Neural progenitor cell (in vitro differentiated cells): ENCODE results near the gene SLC5A10. TPM values are rescaled to one million over a fixed set of nuclear protein-coding genes. Genes with fewer than 3 reads are reported as not detected.

Experiments
- DNase-seq: peaks from one replicate; pipeline ENCODE4 v3.0.0-alpha.2; 2016; ENCODE audit warnings: low spot score
- H2AFZ ChIP-seq: fragments of 200-600 bp; sonication (generic); replicated peaks from 2 replicates; pipeline ENCODE4 v1.6.1; 2016; ENCODE audit warnings: antibody characterized with exemption
- H3F3A ChIP-seq: fragments of 200-600 bp; sonication (generic); 2 replicates; pipeline ENCODE4 v1.6.1; 2016; ENCODE audit warnings: antibody characterized with exemption, low read depth
- H3K27ac ChIP-seq: fragments of 200-600 bp; sonication (generic); 2 replicates; pipeline ENCODE4 v1.5.1; 2016; ENCODE audit warnings: mild to moderate bottlenecking
- H3K27me3 ChIP-seq: fragments of 200-600 bp; sonication (generic); 2 replicates; pipeline ENCODE4 v1.6.1; 2016; ENCODE audit warnings: mild to moderate bottlenecking, moderate library complexity
- H3K36me3 ChIP-seq: fragments of 200-600 bp; sonication (generic); 2 replicates; pipeline ENCODE4 v1.5.1; 2016
- H3K4me1 ChIP-seq: fragments of 200-600 bp; sonication (generic); 2 replicates; pipeline ENCODE4 v1.6.1; 2016; ENCODE audit warnings: mixed run types
- H3K4me2 ChIP-seq: fragments of 200-600 bp; sonication (generic); 2 replicates; pipeline ENCODE4 v1.6.1; 2016
- H3K4me3 ChIP-seq: fragments of 200-600 bp; sonication (generic); 2 replicates; pipeline ENCODE4 v1.5.1; 2016
- H3K79me2 ChIP-seq: fragments of 200-600 bp; sonication (generic); 2 replicates; pipeline ENCODE4 v1.6.1; 2016; ENCODE audit warnings: low read depth
- H3K9ac ChIP-seq: fragments of 200-600 bp; sonication (generic); 2 replicates; pipeline ENCODE4 v1.6.1; 2016
- H3K9me3 ChIP-seq: fragments of 200-600 bp; sonication (generic); 2 replicates; pipeline ENCODE4 v1.5.1; 2016; ENCODE audit warnings: low read depth
- H4K20me1 ChIP-seq: fragments of 200-600 bp; sonication (generic); 2 replicates; pipeline ENCODE4 v1.6.1; 2016; ENCODE audit warnings: low read depth
- H3K27ac Mint-ChIP-seq: 3 replicates; pipeline ENCODE4 v1.8.0; 2021; ENCODE audit warnings: mixed read lengths
- H3K27me3 Mint-ChIP-seq: 2 replicates; pipeline ENCODE4 v1.8.0; 2022; ENCODE audit warnings: low read depth, mild to moderate bottlenecking, inconsistent platforms, moderate library complexity, mixed read lengths; ENCODE audit not compliant: insufficient read depth
- H3K36me3 Mint-ChIP-seq: 3 replicates; pipeline ENCODE4 v1.8.0; 2021; ENCODE audit warnings: mixed read lengths
- H3K4me1 Mint-ChIP-seq: 3 replicates; pipeline ENCODE4 v1.8.0; 2021; ENCODE audit warnings: mixed read lengths
- H3K4me3 Mint-ChIP-seq: 3 replicates; pipeline ENCODE4 v1.8.0; 2021; ENCODE audit warnings: mild to moderate bottlenecking, moderate library complexity, mixed read lengths
- H3K9me3 Mint-ChIP-seq: 3 replicates; pipeline ENCODE4 v1.8.0; 2020; ENCODE audit warnings: mixed read lengths
- CTCF ChIP-seq: fragments of 200-600 bp; sonication (generic); IDR thresholded peaks from 2 replicates; pipeline ENCODE4 v1.5.1; 2017; ENCODE audit warnings: antibody characterized with exemption, mild to moderate bottlenecking
- EZH2 ChIP-seq: fragments of 200-600 bp; sonication (generic); IDR thresholded peaks from 2 replicates; pipeline ENCODE4 v1.6.1; 2017; ENCODE audit warnings: antibody characterized with exemption, mild to moderate bottlenecking, moderate library complexity
- EZH2phosphoT487 ChIP-seq: fragments of 200-600 bp; sonication (generic); IDR thresholded peaks from 2 replicates; pipeline ENCODE4 v1.6.1; 2017; ENCODE audit warnings: antibody characterized with exemption
- total RNA-seq: library from RNA; depleted of rRNA; stranded (reverse); fragments of >200 nt; gene quantifications from 2 replicates; pipeline ENCODE4 v1.2.3, GENCODE V29; 2015; ENCODE audit warnings: low replicate concordance

Gene SLC5A10
- total RNA-seq, 1 donor from 2014 or later, result not detected

DNA sequence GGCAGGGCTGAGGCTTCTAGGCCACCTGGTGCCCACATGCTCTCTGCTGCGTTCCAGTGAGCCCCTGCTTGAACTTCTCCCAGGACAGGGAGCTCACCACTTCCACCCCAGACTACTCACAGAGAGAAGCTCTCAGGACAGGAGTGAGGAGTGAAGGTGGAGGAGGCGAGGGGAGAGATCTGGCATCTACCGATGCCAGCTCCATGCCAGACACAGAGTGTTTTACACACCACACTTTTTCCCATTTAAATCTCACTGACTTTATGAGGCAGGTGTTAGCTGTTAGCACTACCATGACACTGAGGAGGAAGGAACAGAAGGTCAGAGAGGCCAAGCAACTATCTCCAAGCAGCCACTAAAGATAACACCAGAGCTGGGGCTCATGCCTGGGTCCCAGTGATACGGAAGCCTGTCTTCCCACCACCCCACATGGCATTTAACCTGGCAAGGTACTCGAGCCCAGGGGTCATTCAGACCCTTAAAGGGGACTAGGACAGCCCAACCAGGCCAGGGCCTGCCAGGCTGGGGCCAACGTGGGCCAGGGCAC lies 45.8 kb downstream of the SLC5A10 start:
- no peak for DNase-seq
- no peak overlapping the region for H3K27ac Mint-ChIP-seq
- TF ChIP-seq EZH2 (no peak), EZH2phosphoT487 (no peak)
- H3K36me3 ChIP-seq, result no peaks in the 10 kb centered on the region
- no peak overlapping the region for H3K4me2 ChIP-seq
- peaks cover 51% of the 10 kb centered on the region for H4K20me1 ChIP-seq
- peaks cover 7% of the 10 kb centered on the region for H3K4me1 ChIP-seq
- peaks cover 2% of the 10 kb centered on the region for H3K36me3 Mint-ChIP-seq
- H3K27ac ChIP-seq, result no peak overlapping the region
- H3K9me3 Mint-ChIP-seq, result peaks cover 11% of the 10 kb centered on the region
- H3K79me2 ChIP-seq, result peaks cover 42% of the 10 kb centered on the region
- no peak overlapping the region for H3K4me3 ChIP-seq
- H3K4me3 Mint-ChIP-seq, result no peak overlapping the region
- H3K27me3 Mint-ChIP-seq, result peaks cover 2% of the 10 kb centered on the region
- no peaks in the 10 kb centered on the region for H3K9me3 ChIP-seq
- no peaks in the 10 kb centered on the region for H3F3A ChIP-seq
- H3K27me3 ChIP-seq, result no peaks in the 10 kb centered on the region
- no peak overlapping the region for H2AFZ ChIP-seq
- H3K9ac ChIP-seq, result no peak overlapping the region
- H3K4me1 Mint-ChIP-seq, result peaks cover 3% of the 10 kb centered on the region

- Histone ChIP-seq H3K36me3 (no peaks in the 10 kb centered on the region), H4K20me1 (peaks cover 43% of the 10 kb centered on the region), H3K79me2 (peaks cover 49% of the 10 kb centered on the region), H3K4me2 (no peak overlapping the region), H3K27me3 (no peaks in the 10 kb centered on the region), H3K4me3 (no peak overlapping the region), H3K9ac (no peak overlapping the region), H2AFZ (no peak overlapping the region), H3K27ac (no peak overlapping the region), H3K9me3 (no peaks in the 10 kb centered on the region), H3F3A (peaks cover 6% of the 10 kb centered on the region), H3K4me1 (peaks cover 19% of the 10 kb centered on the region)
- Mint-ChIP-seq H3K9me3 (peaks cover 11% of the 10 kb centered on the region), H3K4me1 (peaks cover 3% of the 10 kb centered on the region), H3K27me3 (peaks cover 8% of the 10 kb centered on the region), H3K36me3 (peaks cover 2% of the 10 kb centered on the region), H3K4me3 (no peak overlapping the region), H3K27ac (no peak overlapping the region)
- DNase-seq, result no peak
- no peak for TF ChIP-seq EZH2phosphoT487
- TF ChIP-seq EZH2, result no peak
- TF ChIP-seq CTCF, result no peak
These were observed 47.4 kb downstream of the SLC5A10 start for GRCh38 chr17:18999394-18999793.

DNA sequence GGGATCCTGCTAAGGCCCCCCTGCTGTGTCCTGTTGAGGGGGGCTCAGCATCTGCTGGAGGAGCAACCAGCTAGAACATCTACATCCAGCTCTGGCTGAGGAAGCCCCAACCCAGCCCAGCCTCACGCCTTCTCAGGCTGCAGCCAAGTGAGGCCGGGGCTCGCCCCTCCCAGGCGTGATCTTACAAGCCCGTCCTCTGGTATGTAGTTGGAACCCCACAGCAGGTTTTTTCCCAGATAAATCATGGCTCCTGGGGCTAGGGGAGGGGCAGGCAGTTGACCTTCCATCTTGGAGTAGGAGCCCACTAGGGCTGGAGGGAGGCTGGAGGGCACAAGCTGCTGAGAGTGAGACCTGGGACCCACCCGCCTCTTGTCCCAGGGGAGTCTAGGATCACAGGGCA lies 47.9 kb downstream of the SLC5A10 start:
- H3K4me2 ChIP-seq, result no peak overlapping the region
- Mint-ChIP-seq H3K36me3 (peaks cover 2% of the 10 kb centered on the region), H3K9me3 (peaks cover 9% of the 10 kb centered on the region), H3K4me1 (peaks cover 3% of the 10 kb centered on the region), H3K27ac (no peak overlapping the region), H3K4me3 (no peak overlapping the region), H3K27me3 (peaks cover 8% of the 10 kb centered on the region)
- no peaks in the 10 kb centered on the region for H3K27me3 ChIP-seq
- peaks cover 21% of the 10 kb centered on the region for H3K4me1 ChIP-seq
- no peak overlapping the region for H2AFZ ChIP-seq
- peaks cover 44% of the 10 kb centered on the region for H3K79me2 ChIP-seq
- H3K4me3 ChIP-seq, result no peak overlapping the region
- peaks cover 6% of the 10 kb centered on the region for H3F3A ChIP-seq
- no peaks in the 10 kb centered on the region for H3K9me3 ChIP-seq
- no peak overlapping the region for H3K9ac ChIP-seq
- H3K27ac ChIP-seq, result no peak overlapping the region
- no peak for TF ChIP-seq CTCF
- TF ChIP-seq EZH2phosphoT487, result no peak
- TF ChIP-seq EZH2, result no peak
- H3K36me3 ChIP-seq, result no peaks in the 10 kb centered on the region
- H4K20me1 ChIP-seq, result peaks cover 40% of the 10 kb centered on the region
- DNase-seq, result no peak

GRCh38 chr17:19000531-19001325 lies 48.8 kb downstream of the SLC5A10 start:
- H2AFZ ChIP-seq, result no peak overlapping the region
- H3K79me2 ChIP-seq, result peaks cover 36% of the 10 kb centered on the region
- TF ChIP-seq EZH2 (no peak), EZH2phosphoT487 (no peak), CTCF (no peak)
- H3K27me3 ChIP-seq, result no peaks in the 10 kb centered on the region
- H3K4me3 ChIP-seq, result no peak overlapping the region
- H3K4me1 ChIP-seq, result peaks cover 24% of the 10 kb centered on the region
- no peaks in the 10 kb centered on the region for H3K36me3 ChIP-seq
- peaks cover 40% of the 10 kb centered on the region for H4K20me1 ChIP-seq
- H3K27ac Mint-ChIP-seq, result no peak overlapping the region
- DNase-seq, result peak; percentile 13
- H3K9ac ChIP-seq, result no peak overlapping the region
- H3K4me3 Mint-ChIP-seq, result no peak overlapping the region
- H3F3A ChIP-seq, result peaks cover 6% of the 10 kb centered on the region
- no peaks in the 10 kb centered on the region for H3K36me3 Mint-ChIP-seq
- H3K4me2 ChIP-seq, result no peak overlapping the region
- peaks cover 4% of the 10 kb centered on the region for H3K9me3 Mint-ChIP-seq
- H3K27ac ChIP-seq, result no peak overlapping the region
- H3K4me1 Mint-ChIP-seq, result peaks cover 3% of the 10 kb centered on the region
- peaks cover 8% of the 10 kb centered on the region for H3K27me3 Mint-ChIP-seq
- H3K9me3 ChIP-seq, result no peaks in the 10 kb centered on the region
